IMR-90 (cell line): ENCODE results near the gene MTMR4. TPM values are rescaled to one million over a fixed set of nuclear protein-coding genes. Genes with fewer than 3 reads are reported as not detected.
"Not testable (repeated sequence)": the region's sequence is repeated elsewhere in the genome, so short reads cannot be mapped to it uniquely, and the experiment has no call there.

Experiments used
- ATAC-seq: fragments of 200-7000 bp; cut with Tn5 transposase; 2 replicates; pipeline ENCODE4 v1.9.1; 2020; ENCODE audit warnings: low read depth, mild to moderate bottlenecking, moderate library complexity
- BruUV-seq: library from RNA; stranded (reverse); fragments of 400-500 nt; replicated peaks from 2 replicates; lab custom pipeline; 2021; lab: Mats Ljungman, UMichigan
- CTCF ChIA-PET: fragments of 300-600 bp; formaldehyde crosslinking; extraction: SDS; loops from one replicate; lab custom pipeline; 2021; ENCODE audit warnings: antibody characterized with exemption; lab: Yijun Ruan, JAX
- POLR2A ChIA-PET: fragments of 300-600 bp; sonication (Branson Sonifier 250); formaldehyde crosslinking; loops from one replicate; lab custom pipeline; 2022; ENCODE audit warnings: antibody characterized with exemption; ENCODE audit not compliant: unreplicated experiment; lab: Charles Lee
- DNase-seq: peaks from one replicate; pipeline ENCODE4 v3.0.0; 2013
- H2AFZ ChIP-seq: replicated peaks from 2 replicates; pipeline ENCODE3; 2013; ENCODE audit warnings: low read length, mild to moderate bottlenecking; ENCODE audit not compliant: poor library complexity
- H2AK5ac ChIP-seq: 2 replicates; pipeline ENCODE4 v1.6.1; 2013; ENCODE audit warnings: low read depth, low read length, inconsistent platforms
- H2AK9ac ChIP-seq: replicated peaks from 2 replicates; pipeline ENCODE3; 2013; ENCODE audit warnings: mild to moderate bottlenecking, low read depth, low read length, moderate library complexity; ENCODE audit not compliant: poor library complexity
- H2BK120ac ChIP-seq: 2 replicates; pipeline ENCODE4 v1.6.1; 2013; ENCODE audit warnings: low read depth, low read length, inconsistent platforms
- H2BK15ac ChIP-seq: 3 replicates; pipeline ENCODE4 v1.6.1; 2013; ENCODE audit warnings: low read depth, low read length, inconsistent platforms
- H2BK20ac ChIP-seq: 2 replicates; pipeline ENCODE4 v1.6.1; 2013; ENCODE audit warnings: low read depth, mild to moderate bottlenecking, inconsistent platforms, low read length, moderate library complexity
- H2BK5ac ChIP-seq: 2 replicates; pipeline ENCODE4 v1.6.1; 2013; ENCODE audit warnings: mild to moderate bottlenecking, low read depth, low read length, inconsistent platforms; ENCODE audit not compliant: poor library complexity, severe bottlenecking
- H3K14ac ChIP-seq: replicated peaks from 2 replicates; pipeline ENCODE4 v1.6.1; 2013; ENCODE audit warnings: low read depth, low read length, inconsistent platforms
- H3K18ac ChIP-seq: 2 replicates; pipeline ENCODE4 v1.6.1; 2013; ENCODE audit warnings: low read depth, low read length, control low read depth
- H3K23ac ChIP-seq: 2 replicates; pipeline ENCODE4 v1.6.1; 2013; ENCODE audit warnings: low read depth, low read length, inconsistent platforms
- H3K27ac ChIP-seq: 2 replicates; pipeline ENCODE4 v1.5.1; 2013; ENCODE audit warnings: mild to moderate bottlenecking, control low read depth, low read length; ENCODE audit not compliant: insufficient read depth
- H3K27me3 ChIP-seq: 2 replicates; pipeline ENCODE4 v1.6.1; 2013; ENCODE audit warnings: low read length; ENCODE audit not compliant: control insufficient read depth, insufficient read depth
- H3K36me3 ChIP-seq: 2 replicates; pipeline ENCODE4 v1.6.1; 2013; ENCODE audit warnings: low read length, mixed read lengths; ENCODE audit not compliant: control insufficient read depth, insufficient read depth
- H3K4ac ChIP-seq: 2 replicates; pipeline ENCODE4 v1.6.1; 2013; ENCODE audit warnings: low read depth, low read length, inconsistent platforms
- H3K4me1 ChIP-seq: 2 replicates; pipeline ENCODE4 v1.6.1; 2013; ENCODE audit warnings: low read length, mixed read lengths; ENCODE audit not compliant: control insufficient read depth, insufficient read depth
- H3K4me2 ChIP-seq: 2 replicates; pipeline ENCODE4 v1.6.1; 2013; ENCODE audit warnings: low read depth, mild to moderate bottlenecking, control low read depth, low read length, moderate library complexity
- H3K4me3 ChIP-seq: 2 replicates; pipeline ENCODE4 v1.5.1; 2013; ENCODE audit warnings: low read depth, mild to moderate bottlenecking, control low read depth, low read length, moderate library complexity; ENCODE audit not compliant: insufficient read depth
- H3K56ac ChIP-seq: 2 replicates; pipeline ENCODE4 v1.6.1; 2013; ENCODE audit warnings: low read length, inconsistent platforms; ENCODE audit not compliant: insufficient read depth; ENCODE audit errors: extremely low read depth
- H3K79me1 ChIP-seq, 2 experiments: 2 replicates each; pipeline ENCODE4 v1.6.1; 2013; ENCODE audit warnings: low read length in 2 of 2, inconsistent platforms in 1 of 2, low read depth in 1 of 2
- H3K9ac ChIP-seq: 2 replicates; pipeline ENCODE4 v1.6.1; 2013; ENCODE audit warnings: low read depth, low read length, control low read depth
- H3K9me1 ChIP-seq: 2 replicates; pipeline ENCODE4 v1.6.1; 2013; ENCODE audit warnings: low read length, inconsistent platforms; ENCODE audit not compliant: insufficient read depth
- H3K9me3 ChIP-seq: 2 replicates; pipeline ENCODE4 v1.6.1; 2013; ENCODE audit warnings: low read length; ENCODE audit not compliant: control insufficient read depth, insufficient read depth
- H4K20me1 ChIP-seq: 2 replicates; pipeline ENCODE4 v1.6.1; 2013; ENCODE audit warnings: low read length, inconsistent platforms; ENCODE audit not compliant: insufficient read depth
- H4K5ac ChIP-seq: 2 replicates; pipeline ENCODE4 v1.6.1; 2013; ENCODE audit warnings: mild to moderate bottlenecking, low read depth, low read length, control low read depth
- H4K8ac ChIP-seq, 2 experiments: 2 replicates each; pipeline ENCODE4 v1.6.1; 2013; ENCODE audit warnings: low read depth in 2 of 2, low read length in 2 of 2, control low read depth in 1 of 2, inconsistent platforms in 1 of 2
- H4K91ac ChIP-seq: 2 replicates; pipeline ENCODE4 v1.6.1; 2013; ENCODE audit warnings: low read depth, low read length, inconsistent platforms; ENCODE audit not compliant: insufficient read depth
- WGBS, 2 experiments: methylation state at CpG; one replicate each; pipeline versions ENCODE4 v1.1.5 to v1.1.7; 2013; ENCODE audit warnings: missing lambda C conversion rate in 2 of 2; ENCODE audit not compliant: insufficient read length in 1 of 2; ENCODE audit errors: extremely low coverage in 2 of 2; 5-methylcytosine and 5-hydroxymethylcytosine counted together
- dilution Hi-C: fragments of 300-500 bp; cut with HindIII; formaldehyde crosslinking; loops from one replicate; pipeline ENCODE4 v1.14.3; 2018; ENCODE audit warnings: low sequenced_read_pairs; ENCODE audit not compliant: unreplicated experiment
- in situ Hi-C: fragments of 300-500 bp; cut with MboI; formaldehyde crosslinking; loops from 3 replicates; pipeline ENCODE4 v1.14.3; 2019; ENCODE audit warnings: low sequenced_read_pairs, inconsistent platforms, mixed read lengths
- intact Hi-C: fragments of 100-400 bp; cut with micrococcal nuclease; formaldehyde crosslinking; loops from 2 replicates; pipeline ENCODE4 v1.10.0; 2022
- polyA plus RNA-seq, 3 experiments: library from polyadenylated mRNA; depleted of rRNA; stranded (reverse); fragments of >200 nt; gene quantifications; 2 replicates each; pipeline ENCODE4 v1.2.3, GENCODE V29; 2012; ENCODE audit warnings: low replicate concordance in 1 of 3
- total RNA-seq: library from RNA; depleted of rRNA; stranded (reverse); fragments of >200 nt; gene quantifications from 2 replicates; pipeline ENCODE4 v1.2.3, GENCODE V29; 2012

MTMR4 gene
- total and polyA plus RNA-seq, 2 of the 4 experiments (the other 2 are of a cell fraction), result 13.2 to 42.5 TPM

DNA sequence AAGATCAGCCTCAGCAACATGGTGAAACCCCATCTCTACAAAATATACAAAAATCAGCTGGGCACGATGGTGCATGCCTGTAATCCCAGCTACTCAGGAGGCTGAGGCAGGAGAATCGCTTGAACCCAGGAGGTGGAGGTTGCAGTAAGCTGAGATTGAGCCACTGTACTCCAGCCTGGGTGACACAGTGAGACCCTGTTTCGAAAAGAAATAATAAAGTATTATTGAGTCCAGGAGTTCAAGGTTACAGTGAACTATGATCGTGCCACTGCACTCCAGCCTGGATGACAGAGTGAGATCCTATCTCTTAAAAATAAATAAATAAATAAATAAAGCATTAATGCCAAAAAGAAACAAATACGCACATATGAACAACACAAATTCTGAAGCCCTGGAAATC, 32.6 kb downstream of the MTMR4 start:
- POLR2A ChIA-PET, result interaction anchor here (0.6 kb wide), 1 partner anchor 19 kb away, joined by 3 read pairs; no protein-coding TSS in a partner anchor
- DNase-seq, H3K79me1 ChIP-seq, H2AK5ac ChIP-seq, ATAC-seq, H3K4me3 ChIP-seq, H3K4me2 ChIP-seq, CTCF ChIA-PET, H2BK20ac ChIP-seq, H4K5ac ChIP-seq, H4K8ac ChIP-seq, dilution Hi-C loops, H2AFZ ChIP-seq, H3K9me3 ChIP-seq, H3K14ac ChIP-seq, H3K27ac ChIP-seq, H2BK15ac ChIP-seq, H2BK5ac ChIP-seq, H4K91ac ChIP-seq, H4K20me1 ChIP-seq, H3K9ac ChIP-seq, H3K4ac ChIP-seq, H3K36me3 ChIP-seq, H3K18ac ChIP-seq, H2AK9ac ChIP-seq, in situ Hi-C loops, H3K23ac ChIP-seq, intact Hi-C loops, H3K9me1 ChIP-seq, H3K4me1 ChIP-seq, H2BK120ac ChIP-seq, H3K56ac ChIP-seq, H3K27me3 ChIP-seq, BruUV-seq: not testable (repeated sequence)
- no CpG with 5 or more reads among the region's 5 CpGs for WGBS, 2 experiments
